Neural cell (in vitro differentiated cells): ENCODE measurements around the gene ITGB5.

Source experiments
- CTCF ChIP-seq: fragments of 450-650 bp; IDR thresholded peaks from 2 replicates; pipeline ENCODE4 v1.5.1; 2014; ENCODE audit warnings: antibody characterized with exemption, mild to moderate bottlenecking, moderate library complexity; ENCODE audit not compliant: poor library complexity, severe bottlenecking
- EP300 ChIP-seq: fragments of 450-650 bp; conservative IDR thresholded peaks from 2 replicates; pipeline ENCODE4 v1.6.1; 2014; ENCODE audit warnings: antibody characterized with exemption, mild to moderate bottlenecking, moderate library complexity; ENCODE audit not compliant: poor library complexity, severe bottlenecking
- EZH2 ChIP-seq: fragments of 200-600, 300-800 bp; shearing (Covaris generic), sonication (generic); IDR thresholded peaks from 2 replicates; pipeline ENCODE4 v1.6.1; 2014; ENCODE audit warnings: antibody characterized with exemption, low read length, borderline replicate concordance, mild to moderate bottlenecking; ENCODE audit not compliant: insufficient read depth, poor library complexity, severe bottlenecking
- MXI1 ChIP-seq: fragments of 450-650 bp; conservative IDR thresholded peaks from 2 replicates; pipeline ENCODE4 v1.6.1; 2014; ENCODE audit warnings: antibody characterized with exemption, mild to moderate bottlenecking; ENCODE audit not compliant: poor library complexity, severe bottlenecking
- POLR2AphosphoS5 ChIP-seq: IDR thresholded peaks from 2 replicates; pipeline ENCODE4 v1.6.1; 2012
- RAD21 ChIP-seq: fragments of 450-650 bp; conservative IDR thresholded peaks from 2 replicates; pipeline ENCODE4 v1.6.1; 2014; ENCODE audit warnings: antibody characterized with exemption, mild to moderate bottlenecking, moderate library complexity
- REST ChIP-seq: IDR thresholded peaks from 2 replicates; pipeline ENCODE4 v1.6.1; 2012; ENCODE audit warnings: borderline replicate concordance
- SMC3 ChIP-seq: fragments of 450-650 bp; conservative IDR thresholded peaks from 2 replicates; pipeline ENCODE4 v1.6.1; 2014; ENCODE audit warnings: antibody characterized with exemption, mild to moderate bottlenecking, moderate library complexity; ENCODE audit not compliant: poor library complexity
- TAF1 ChIP-seq: IDR thresholded peaks from 2 replicates; pipeline ENCODE4 v1.6.1; 2012; ENCODE audit warnings: low read depth

DNA sequence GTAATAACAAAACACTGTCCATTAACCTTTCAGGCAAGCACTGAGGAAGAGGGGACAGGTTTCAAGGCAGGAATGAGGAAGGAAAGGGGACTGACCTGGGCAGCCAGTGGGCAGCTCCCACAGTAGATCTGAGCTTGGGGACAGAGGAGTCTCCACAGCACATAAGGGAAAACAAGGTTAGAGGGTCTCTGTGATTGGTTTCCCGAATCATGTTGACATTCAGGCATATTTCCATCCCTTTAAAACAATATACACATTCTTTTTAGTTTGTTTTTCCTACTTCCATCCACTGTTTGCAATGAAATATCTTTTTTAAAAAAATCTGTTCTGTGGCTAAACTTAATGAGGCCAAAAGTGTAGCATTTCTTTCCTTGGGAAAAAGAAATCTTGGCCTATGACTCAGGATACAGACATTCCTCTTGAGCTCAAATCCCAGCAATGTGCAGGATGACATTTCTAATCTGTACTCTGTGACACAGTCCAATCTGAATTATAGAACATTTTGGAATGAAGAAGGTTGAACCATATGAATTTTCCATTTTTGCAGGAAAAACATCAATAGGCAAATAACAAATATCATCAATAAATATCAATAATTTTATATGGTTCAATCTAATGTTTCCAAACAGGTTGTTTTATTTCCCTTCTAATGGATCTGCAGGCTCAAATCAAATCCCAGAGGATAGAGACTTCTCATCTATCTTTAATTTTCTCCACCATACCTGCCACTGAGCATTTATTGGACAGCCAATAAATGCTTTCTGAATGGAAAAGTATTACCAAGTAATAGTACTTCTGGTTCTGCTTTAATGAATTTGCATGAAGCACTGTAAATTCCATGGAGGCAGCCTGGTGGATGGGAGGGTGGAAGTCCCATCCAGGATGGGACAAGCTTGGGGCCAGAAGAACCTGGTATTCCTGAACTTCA, 54.1 kb downstream of the ITGB5 start:
- TF ChIP-seq CTCF = no peak
- no peak for TF ChIP-seq POLR2AphosphoS5
- no peak for TF ChIP-seq MXI1
- TF ChIP-seq TAF1 = no peak
- TF ChIP-seq REST = no peak
- no peak for TF ChIP-seq EZH2
- no peak for TF ChIP-seq EP300
- TF ChIP-seq RAD21 = no peak
- TF ChIP-seq SMC3 = no peak
